OCI-LY1 (cell line): ENCODE results near the gene SAPCD1.

Experiments used
- H2AFZ ChIP-seq: fragments of 200-600 bp; sonication (generic), shearing (Covaris generic); 2 replicates; pipeline ENCODE4 v1.6.0; 2014; ENCODE audit warnings: antibody characterized with exemption, mild to moderate bottlenecking, low read length
- H3F3A ChIP-seq: fragments of 200-600 bp; sonication (generic), shearing (Covaris generic); 2 replicates; pipeline ENCODE4 v1.6.0; 2014; ENCODE audit warnings: mild to moderate bottlenecking, antibody characterized with exemption, low read length, moderate library complexity; ENCODE audit not compliant: insufficient read depth
- H3K27ac ChIP-seq: fragments of 200-600 bp; sonication (generic); 2 replicates; pipeline ENCODE4 v1.5.1; 2014; ENCODE audit warnings: low read length, mixed run types, mild to moderate bottlenecking, low read depth; ENCODE audit not compliant: poor library complexity, severe bottlenecking
- H3K27me3 ChIP-seq: fragments of 200-600 bp; sonication (generic); 2 replicates; pipeline ENCODE4 v1.6.0; 2014; ENCODE audit warnings: antibody characterized with exemption, mild to moderate bottlenecking, low read length, moderate library complexity; ENCODE audit not compliant: insufficient read depth
- H3K36me3 ChIP-seq: fragments of 200-600 bp; sonication (generic); 2 replicates; pipeline ENCODE4 v1.6.1; 2014; ENCODE audit warnings: mild to moderate bottlenecking, antibody characterized with exemption, low read length, moderate library complexity, mixed read lengths; ENCODE audit not compliant: insufficient read depth
- H3K4me1 ChIP-seq: fragments of 200-600 bp; sonication (generic); 2 replicates; pipeline ENCODE4 v1.5.1; 2014; ENCODE audit warnings: mild to moderate bottlenecking, low read length, moderate library complexity; ENCODE audit not compliant: insufficient read depth, severe bottlenecking
- H3K4me2 ChIP-seq: fragments of 200-600 bp; sonication (generic), shearing (Covaris generic); 2 replicates; pipeline ENCODE4 v1.6.1; 2014; ENCODE audit warnings: low read length
- H3K4me3 ChIP-seq: fragments of 200-600 bp; sonication (generic); 2 replicates; pipeline ENCODE4 v1.5.1; 2014; ENCODE audit warnings: low read length, low read depth, mild to moderate bottlenecking, mixed read lengths; ENCODE audit not compliant: poor library complexity, severe bottlenecking
- H3K79me2 ChIP-seq: fragments of 200-600 bp; shearing (Covaris generic); 2 replicates; pipeline ENCODE4 v1.6.1; 2016; ENCODE audit warnings: mixed run types, low read length, mixed read lengths; ENCODE audit not compliant: insufficient read depth
- H3K9ac ChIP-seq: fragments of 200-600 bp; sonication (generic), shearing (Covaris generic); 2 replicates; pipeline ENCODE4 v1.6.1; 2014; ENCODE audit warnings: mild to moderate bottlenecking, low read length, mixed read lengths
- H3K9me2 ChIP-seq: fragments of 200-600 bp; sonication (generic), shearing (Covaris generic); 2 replicates; pipeline ENCODE4 v1.6.1; 2014; ENCODE audit warnings: low read depth, mild to moderate bottlenecking, low read length, mixed read lengths
- H3K9me3 ChIP-seq: fragments of 200-600 bp; shearing (Covaris generic); 2 replicates; pipeline ENCODE4 v1.6.1; 2014; ENCODE audit warnings: low read length, mixed read lengths
- H4K20me1 ChIP-seq: fragments of 200-600 bp; sonication (generic), shearing (Covaris generic); 2 replicates; pipeline ENCODE4 v1.6.0; 2016; ENCODE audit warnings: mild to moderate bottlenecking, low read length; ENCODE audit not compliant: insufficient read depth
- EZH2 ChIP-seq: fragments of 200-600 bp; sonication (generic), shearing (Covaris generic); IDR thresholded peaks from 2 replicates; pipeline ENCODE4 v1.8.0; 2017; ENCODE audit warnings: borderline replicate concordance, mixed run types, mild to moderate bottlenecking, antibody characterized with exemption, low read length, moderate library complexity, mixed read lengths
- TF ChIP-seq, protein P1 (sequence below): fragments of 200-600 bp; sonication (generic), shearing (Covaris generic); IDR thresholded peaks from 2 replicates; pipeline ENCODE4 v1.5.1; 2017; ENCODE audit warnings: mild to moderate bottlenecking, antibody characterized with exemption, low read length, moderate library complexity, mixed read lengths

The SAPCD1 gene

DNA sequence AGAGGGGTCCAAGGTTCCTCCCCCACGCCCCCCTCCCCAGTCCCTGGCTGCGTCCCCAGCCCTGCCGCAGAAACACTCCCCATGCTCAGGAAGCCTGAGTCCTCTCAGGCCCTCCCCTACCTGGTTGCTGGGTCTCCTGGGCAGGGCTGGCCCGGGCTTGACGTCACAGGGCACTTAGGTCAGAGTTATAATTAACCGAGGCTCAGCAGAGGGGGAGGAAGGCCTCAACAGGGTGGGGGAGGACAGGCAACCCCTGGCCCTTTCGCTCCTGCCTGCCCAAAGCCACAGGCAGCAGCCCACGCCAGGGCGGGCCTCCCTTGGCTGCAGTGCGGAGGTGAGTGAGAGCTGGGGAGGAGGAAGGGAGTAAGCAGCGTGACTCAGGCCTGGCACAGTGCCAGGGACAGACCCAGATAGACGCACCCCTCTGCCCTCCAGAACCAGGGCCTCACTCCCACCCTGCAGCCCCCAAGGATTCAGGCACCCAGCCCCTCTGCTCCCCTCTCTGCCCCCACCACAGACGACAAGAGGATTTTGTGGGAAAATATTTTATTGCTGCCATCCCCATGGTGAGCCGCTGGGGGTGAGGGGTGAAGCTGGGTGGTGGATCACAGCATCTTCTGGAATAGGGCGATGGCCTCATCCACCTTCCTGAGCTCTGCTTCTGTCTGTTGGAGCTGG, 14.7 kb downstream of the SAPCD1 start, which contains the start of gene VWA7:
VWA7 (minus strand) TSS at position 340 of the 678 bp plus-strand sequence. CDS start 549 bp downstream, outside the sequence.
- H3K27me3 ChIP-seq: no peaks in the 10 kb centered on the region
- H3K27ac ChIP-seq: no peak within 1 kb of the TSS
- no peaks in the 10 kb centered on the region for H3K9me2 ChIP-seq
- H3K4me3 ChIP-seq: no peak within 1 kb of the TSS
- H3K4me1 ChIP-seq: peaks cover 9% of the 10 kb centered on the region
- H4K20me1 ChIP-seq: no peaks in the 10 kb centered on the region
- H3K79me2 ChIP-seq: no peaks in the 10 kb centered on the region
- peaks cover 46% of the 10 kb centered on the region for H3K36me3 ChIP-seq
- no peak for TF ChIP-seq EZH2
- TF ChIP-seq, protein P1, sequence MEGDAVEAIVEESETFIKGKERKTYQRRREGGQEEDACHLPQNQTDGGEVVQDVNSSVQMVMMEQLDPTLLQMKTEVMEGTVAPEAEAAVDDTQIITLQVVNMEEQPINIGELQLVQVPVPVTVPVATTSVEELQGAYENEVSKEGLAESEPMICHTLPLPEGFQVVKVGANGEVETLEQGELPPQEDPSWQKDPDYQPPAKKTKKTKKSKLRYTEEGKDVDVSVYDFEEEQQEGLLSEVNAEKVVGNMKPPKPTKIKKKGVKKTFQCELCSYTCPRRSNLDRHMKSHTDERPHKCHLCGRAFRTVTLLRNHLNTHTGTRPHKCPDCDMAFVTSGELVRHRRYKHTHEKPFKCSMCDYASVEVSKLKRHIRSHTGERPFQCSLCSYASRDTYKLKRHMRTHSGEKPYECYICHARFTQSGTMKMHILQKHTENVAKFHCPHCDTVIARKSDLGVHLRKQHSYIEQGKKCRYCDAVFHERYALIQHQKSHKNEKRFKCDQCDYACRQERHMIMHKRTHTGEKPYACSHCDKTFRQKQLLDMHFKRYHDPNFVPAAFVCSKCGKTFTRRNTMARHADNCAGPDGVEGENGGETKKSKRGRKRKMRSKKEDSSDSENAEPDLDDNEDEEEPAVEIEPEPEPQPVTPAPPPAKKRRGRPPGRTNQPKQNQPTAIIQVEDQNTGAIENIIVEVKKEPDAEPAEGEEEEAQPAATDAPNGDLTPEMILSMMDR: no peak
- peak within 1 kb of the TSS; percentile 1; the same call in 1 of the 2 replicates for H3K4me2 ChIP-seq
- H2AFZ ChIP-seq: no peak within 1 kb of the TSS
- H3K9me3 ChIP-seq: no peaks in the 10 kb centered on the region
- no peaks in the 10 kb centered on the region for H3F3A ChIP-seq
- H3K9ac ChIP-seq: no peak within 1 kb of the TSS

DNA sequence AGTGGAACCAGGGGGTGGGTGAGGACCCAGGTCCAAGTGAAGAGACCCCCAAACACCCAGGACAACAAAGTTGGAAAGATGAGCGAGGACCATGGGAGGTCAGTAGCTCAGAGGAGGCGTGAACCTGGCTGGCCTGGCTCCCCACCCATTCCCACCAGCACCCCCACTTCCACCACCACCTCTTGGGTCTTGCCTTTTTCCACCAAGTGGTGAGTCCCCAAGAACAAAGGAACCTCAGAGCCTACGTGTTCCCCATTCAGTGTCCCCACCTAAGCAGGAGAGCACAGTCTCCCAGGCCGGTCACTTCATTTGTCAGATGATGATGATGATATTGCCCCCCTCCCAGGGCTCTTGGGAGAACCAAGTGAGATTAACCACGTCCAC, 15.2 kb downstream of the SAPCD1 start:
- no peaks in the 10 kb centered on the region for H3F3A ChIP-seq
- peaks cover 9% of the 10 kb centered on the region for H3K4me1 ChIP-seq
- H3K9me2 ChIP-seq: no peaks in the 10 kb centered on the region
- H2AFZ ChIP-seq: no peak overlapping the region
- no peak overlapping the region for H3K4me3 ChIP-seq
- H3K27me3 ChIP-seq: no peaks in the 10 kb centered on the region
- no peaks in the 10 kb centered on the region for H3K9me3 ChIP-seq
- no peak overlapping the region for H3K27ac ChIP-seq
- no peaks in the 10 kb centered on the region for H4K20me1 ChIP-seq
- H3K9ac ChIP-seq: no peak overlapping the region
- H3K79me2 ChIP-seq: no peaks in the 10 kb centered on the region
- no peak for TF ChIP-seq EZH2
- TF ChIP-seq, protein P1: no peak
- peaks cover 52% of the 10 kb centered on the region for H3K36me3 ChIP-seq
- no peak overlapping the region for H3K4me2 ChIP-seq

DNA sequence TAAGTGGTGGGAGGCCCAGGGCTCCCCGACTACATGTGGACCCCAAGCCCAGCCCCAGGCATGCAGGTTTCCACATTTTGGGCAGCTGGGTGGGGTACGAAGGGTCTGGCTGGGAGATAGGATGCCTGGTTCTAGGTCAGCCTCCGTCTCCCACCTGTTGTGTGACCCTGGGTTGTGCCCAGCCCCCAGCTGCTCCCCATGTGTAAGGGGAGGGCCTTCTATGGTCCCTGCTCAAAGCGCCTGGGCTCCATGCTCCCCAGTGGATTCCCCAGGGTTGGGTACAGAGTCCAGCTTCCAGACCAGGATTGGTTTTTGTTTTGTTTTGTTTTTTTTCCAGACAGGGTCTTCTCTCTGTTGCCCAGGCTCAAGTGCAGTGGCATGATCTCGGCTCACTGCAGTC, 15.7 kb downstream of the SAPCD1 start:
- Histone ChIP-seq H3K27me3 (no peaks in the 10 kb centered on the region), H3F3A (no peaks in the 10 kb centered on the region), H3K79me2 (no peaks in the 10 kb centered on the region), H3K36me3 (peaks cover 57% of the 10 kb centered on the region), H3K9me2 (no peaks in the 10 kb centered on the region), H3K9ac (no peak overlapping the region), H3K9me3 (no peaks in the 10 kb centered on the region), H3K4me3 (no peak overlapping the region), H4K20me1 (no peaks in the 10 kb centered on the region), H3K27ac (no peak overlapping the region), H3K4me1 (peaks cover 9% of the 10 kb centered on the region), H2AFZ (no peak overlapping the region), H3K4me2 (no peak overlapping the region)
- TF ChIP-seq, protein P1: no peak
- TF ChIP-seq EZH2: no peak
